ENCODE measurements around the gene TUBA8.
A peak's percentile ranks its signal among the peaks of the same experiment; 100 is the strongest.
"Not testable (repeated sequence)": the region's sequence is repeated elsewhere in the genome, so short reads cannot be mapped to it uniquely, and the experiment has no call there.

The TUBA8 gene

DNA sequence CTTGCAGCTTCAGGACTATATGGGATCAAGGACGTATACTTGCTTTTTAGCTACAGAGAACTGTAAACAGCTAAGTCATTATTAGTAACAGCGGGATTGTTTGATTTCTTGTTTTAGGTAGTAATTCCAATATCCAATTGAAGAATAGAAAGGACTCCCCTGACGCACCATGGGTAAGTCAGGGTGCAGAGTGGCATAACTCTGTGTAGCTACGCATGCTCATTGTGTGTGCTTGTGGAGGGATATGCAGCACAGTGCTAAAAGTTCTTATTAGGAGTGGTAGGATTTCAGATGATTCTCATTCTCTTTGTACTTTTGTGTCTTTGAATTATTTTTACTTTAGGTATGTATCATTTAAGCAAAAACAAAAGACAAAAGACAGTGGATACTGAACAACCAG is 40.6 kb upstream of the TUBA8 start:
- no peaks in the 10 kb centered on the region for H3K27me3 ChIP-seq (replicated peaks; ENCODE audit: control insufficient read depth, insufficient read depth, low read length)
- no peaks in the 10 kb centered on the region for H3K36me3 ChIP-seq (ENCODE audit: control insufficient read depth, insufficient read depth, low read length, severe bottlenecking)
- H3K9ac ChIP-seq (ENCODE audit: low read length): no peak overlapping the region
- peaks cover 22% of the 10 kb centered on the region for H3K4me1 ChIP-seq (ENCODE audit: control insufficient read depth, insufficient read depth, low read length)
- H3K9me3 ChIP-seq (ENCODE audit: control insufficient read depth, low read length): no peaks in the 10 kb centered on the region
- DNase-seq (ENCODE audit: low read depth): no peak
- H3K4me3 ChIP-seq (ENCODE audit: low read length): no peak overlapping the region

DNA sequence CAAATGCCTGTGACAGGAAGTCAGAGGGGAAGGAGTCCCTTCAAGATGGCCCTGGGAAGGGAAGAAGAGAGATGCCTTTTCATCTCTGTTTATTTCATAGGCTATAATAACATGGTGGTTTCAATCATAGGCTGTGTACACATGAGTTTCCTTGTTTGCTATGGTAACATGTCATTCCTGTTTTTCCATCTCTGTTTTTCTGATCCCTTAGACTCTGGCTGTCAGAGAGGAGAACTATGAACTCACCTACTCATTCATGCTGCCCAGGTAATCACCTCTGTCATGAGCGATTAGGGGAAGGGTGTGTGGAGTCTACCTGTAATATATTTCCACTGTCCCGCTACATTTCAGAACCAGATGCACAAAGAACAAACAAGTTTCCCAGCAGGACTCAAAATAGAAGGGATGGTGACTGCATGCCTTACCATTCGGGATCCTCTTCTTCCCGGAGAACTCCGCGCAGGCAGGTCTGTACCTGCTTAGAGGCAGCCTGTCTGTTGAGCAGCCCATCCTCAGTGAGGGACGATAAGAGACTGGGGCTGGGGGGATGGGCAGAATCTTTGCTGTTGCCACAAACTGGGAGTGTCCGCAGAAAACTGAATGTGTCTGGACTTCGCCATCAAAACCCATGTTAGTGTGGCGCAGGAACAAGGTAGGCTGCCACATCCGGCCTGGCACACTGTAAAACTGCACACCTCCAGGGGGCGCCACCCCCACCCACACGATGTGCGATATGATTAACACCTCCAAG is 39.9 kb upstream of the TUBA8 start:
- DNase-seq (ENCODE audit: low read depth): no peak
- Histone ChIP-seq H3K4me3 (ENCODE audit: low read length) (no peak overlapping the region), H3K9ac (ENCODE audit: low read length) (no peak overlapping the region), H3K9me3 (ENCODE audit: control insufficient read depth, low read length) (no peaks in the 10 kb centered on the region), H3K4me1 (ENCODE audit: control insufficient read depth, insufficient read depth, low read length) (peaks cover 26% of the 10 kb centered on the region), H3K27me3 (replicated peaks; ENCODE audit: control insufficient read depth, insufficient read depth, low read length) (no peaks in the 10 kb centered on the region), H3K36me3 (ENCODE audit: control insufficient read depth, insufficient read depth, low read length, severe bottlenecking) (no peaks in the 10 kb centered on the region)

DNA sequence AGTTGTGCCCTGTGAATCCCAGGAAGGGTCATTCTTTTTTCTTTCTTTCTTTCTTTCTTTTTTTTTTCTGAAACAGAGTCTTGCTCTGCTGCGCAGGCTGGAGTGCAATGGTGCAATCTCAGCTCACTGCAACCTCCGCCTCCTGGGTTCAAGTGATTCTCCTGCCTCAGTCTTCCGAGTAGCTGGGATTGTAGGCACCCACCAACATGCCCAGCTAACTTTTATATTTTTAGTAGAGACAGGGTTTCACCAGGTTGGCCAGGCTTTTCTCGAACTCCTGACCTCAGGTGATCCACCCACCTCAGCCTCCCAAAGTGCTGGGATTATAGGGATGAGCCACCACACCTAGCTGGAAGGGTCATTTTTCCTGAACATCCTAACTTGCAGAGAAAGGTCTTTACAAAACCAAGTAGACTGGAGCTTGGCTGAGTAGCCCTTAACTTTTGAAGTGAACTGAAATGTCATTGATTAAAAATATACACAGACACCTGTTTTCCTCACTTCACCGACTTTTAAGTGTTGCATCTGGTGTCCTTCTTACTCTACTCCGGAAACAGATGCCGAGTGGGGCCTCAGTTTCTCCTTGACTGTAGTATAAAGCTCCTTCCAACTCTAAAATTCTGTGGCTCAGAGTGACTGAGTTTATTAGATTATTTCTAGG is 39.2 kb upstream of the TUBA8 start:
- not testable (repeated sequence) for H3K36me3 ChIP-seq (ENCODE audit: control insufficient read depth, insufficient read depth, low read length, severe bottlenecking); H3K9me3 ChIP-seq (ENCODE audit: control insufficient read depth, low read length); H3K27me3 ChIP-seq (replicated peaks; ENCODE audit: control insufficient read depth, insufficient read depth, low read length)

DNA sequence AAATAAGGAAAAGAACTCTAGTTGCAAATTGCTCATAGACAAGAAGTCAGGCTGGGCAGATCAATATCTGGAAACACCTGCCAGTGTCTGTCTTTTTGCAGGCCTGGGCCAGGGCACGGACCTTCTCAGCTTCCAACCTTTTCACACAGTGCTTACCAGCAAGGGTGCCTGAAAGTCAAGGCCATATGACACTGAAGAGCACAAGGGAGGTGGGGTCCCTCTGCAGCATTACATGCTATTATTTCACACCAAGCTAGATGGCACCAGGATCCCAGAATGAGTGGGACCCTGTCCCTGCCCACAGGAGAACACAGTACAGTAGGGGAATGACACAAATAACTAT is 38.7 kb upstream of the TUBA8 start:
- no peaks in the 10 kb centered on the region for H3K9me3 ChIP-seq (ENCODE audit: control insufficient read depth, low read length)
- H3K4me3 ChIP-seq (ENCODE audit: low read length): no peak overlapping the region
- DNase-seq (ENCODE audit: low read depth): no peak
- H3K9ac ChIP-seq (ENCODE audit: low read length): no peak overlapping the region
- no peaks in the 10 kb centered on the region for H3K36me3 ChIP-seq (ENCODE audit: control insufficient read depth, insufficient read depth, low read length, severe bottlenecking)
- H3K27me3 ChIP-seq (replicated peaks; ENCODE audit: control insufficient read depth, insufficient read depth, low read length): no peaks in the 10 kb centered on the region
- peaks cover 37% of the 10 kb centered on the region for H3K4me1 ChIP-seq (ENCODE audit: control insufficient read depth, insufficient read depth, low read length)

More for the DNA sequence above, 39.2 kb upstream of the TUBA8 start:
- not testable (repeated sequence) for H3K9ac ChIP-seq (ENCODE audit: low read length); DNase-seq (ENCODE audit: low read depth); H3K4me3 ChIP-seq (ENCODE audit: low read length)
- H3K4me1 ChIP-seq (ENCODE audit: control insufficient read depth, insufficient read depth, low read length): peaks cover 32% of the 10 kb centered on the region

DNA sequence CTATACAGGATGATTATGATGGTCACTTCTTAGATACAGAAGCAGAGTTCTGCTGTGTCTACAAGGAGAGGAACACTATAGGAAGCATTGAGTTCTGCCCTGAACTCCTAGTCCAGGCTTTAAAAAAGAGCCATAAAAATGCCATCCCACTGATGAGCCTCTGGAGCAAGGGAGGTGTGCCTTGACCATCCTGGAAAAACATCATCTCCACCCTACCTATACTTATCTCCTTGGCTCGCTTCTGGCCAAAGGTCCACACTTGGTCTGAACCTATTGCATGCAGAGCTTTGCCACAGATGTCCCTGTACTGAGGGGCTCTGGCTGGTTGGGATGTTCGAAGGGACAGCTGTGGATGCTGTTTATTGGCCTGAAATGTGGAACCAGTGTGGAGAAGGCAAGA is 37.1 kb upstream of the TUBA8 start:
- Histone ChIP-seq H3K9ac (ENCODE audit: low read length) (no peak overlapping the region), H3K4me3 (ENCODE audit: low read length) (no peak overlapping the region), H3K9me3 (ENCODE audit: control insufficient read depth, low read length) (no peaks in the 10 kb centered on the region), H3K4me1 (ENCODE audit: control insufficient read depth, insufficient read depth, low read length) (peaks cover 28% of the 10 kb centered on the region), H3K36me3 (ENCODE audit: control insufficient read depth, insufficient read depth, low read length, severe bottlenecking) (no peaks in the 10 kb centered on the region), H3K27me3 (replicated peaks; ENCODE audit: control insufficient read depth, insufficient read depth, low read length) (no peaks in the 10 kb centered on the region)
- DNase-seq (ENCODE audit: low read depth): no peak

DNA sequence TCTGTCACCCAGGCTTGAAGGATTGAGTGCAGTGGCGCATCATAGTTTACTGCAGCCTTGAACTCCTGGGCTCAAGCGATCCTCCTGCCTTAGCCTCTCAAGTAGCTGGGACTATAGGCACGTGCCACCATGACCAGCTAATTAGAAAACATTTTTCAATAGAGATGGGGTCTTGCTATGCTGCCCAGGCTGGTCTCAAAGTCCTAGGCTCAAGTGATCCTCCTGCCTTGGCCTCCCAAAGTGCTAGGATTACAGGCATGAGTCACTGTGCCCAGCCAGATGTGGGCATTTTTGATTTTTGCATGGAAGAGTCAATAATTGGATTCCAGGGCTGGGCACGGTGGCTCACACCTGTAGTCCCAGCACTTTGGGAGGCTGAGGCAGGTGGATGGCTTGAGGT is 36.7 kb upstream of the TUBA8 start:
- not testable (repeated sequence) for H3K27me3 ChIP-seq (replicated peaks; ENCODE audit: control insufficient read depth, insufficient read depth, low read length); H3K36me3 ChIP-seq (ENCODE audit: control insufficient read depth, insufficient read depth, low read length, severe bottlenecking); H3K9ac ChIP-seq (ENCODE audit: low read length); H3K4me3 ChIP-seq (ENCODE audit: low read length); DNase-seq (ENCODE audit: low read depth); H3K9me3 ChIP-seq (ENCODE audit: control insufficient read depth, low read length)
- peaks cover 28% of the 10 kb centered on the region for H3K4me1 ChIP-seq (ENCODE audit: control insufficient read depth, insufficient read depth, low read length)

DNA sequence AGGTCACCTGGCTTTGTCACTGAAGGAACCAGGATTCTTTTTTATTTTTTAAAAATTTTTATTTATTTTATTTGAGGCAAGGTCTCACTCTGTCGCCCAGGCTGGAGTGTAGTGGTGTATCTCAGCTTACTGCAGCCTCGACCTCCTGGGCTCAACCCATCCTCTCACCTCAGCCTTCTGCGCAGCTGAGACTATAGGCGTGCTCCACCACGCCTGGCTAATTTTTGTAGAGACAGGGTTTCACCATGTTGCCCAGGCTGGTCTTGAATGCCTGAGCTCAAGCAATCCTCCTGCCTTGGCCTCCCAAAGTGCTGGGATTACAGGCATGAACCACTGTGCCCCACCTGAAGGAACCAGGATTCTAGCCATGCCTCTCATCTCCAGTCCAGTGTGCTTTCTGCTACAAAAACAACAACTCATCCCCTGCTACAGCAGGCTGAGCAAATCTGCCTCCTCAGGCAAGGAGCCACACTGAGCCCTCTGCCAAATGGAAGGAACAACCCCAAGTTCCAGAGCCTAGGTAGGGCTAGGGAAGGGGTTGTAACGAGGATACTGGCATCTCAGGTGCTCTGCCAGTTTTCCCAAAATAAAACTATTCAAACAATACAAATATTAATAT is 35.4 kb upstream of the TUBA8 start:
- DNase-seq (ENCODE audit: low read depth): no peak
- peaks cover 29% of the 10 kb centered on the region for H3K4me1 ChIP-seq (ENCODE audit: control insufficient read depth, insufficient read depth, low read length)
- H3K4me3 ChIP-seq (ENCODE audit: low read length): no peak overlapping the region
- H3K36me3 ChIP-seq (ENCODE audit: control insufficient read depth, insufficient read depth, low read length, severe bottlenecking): peaks cover 8% of the 10 kb centered on the region
- no peaks in the 10 kb centered on the region for H3K27me3 ChIP-seq (replicated peaks; ENCODE audit: control insufficient read depth, insufficient read depth, low read length)
- H3K9ac ChIP-seq (ENCODE audit: low read length): no peak overlapping the region
- no peaks in the 10 kb centered on the region for H3K9me3 ChIP-seq (ENCODE audit: control insufficient read depth, low read length)

DNA sequence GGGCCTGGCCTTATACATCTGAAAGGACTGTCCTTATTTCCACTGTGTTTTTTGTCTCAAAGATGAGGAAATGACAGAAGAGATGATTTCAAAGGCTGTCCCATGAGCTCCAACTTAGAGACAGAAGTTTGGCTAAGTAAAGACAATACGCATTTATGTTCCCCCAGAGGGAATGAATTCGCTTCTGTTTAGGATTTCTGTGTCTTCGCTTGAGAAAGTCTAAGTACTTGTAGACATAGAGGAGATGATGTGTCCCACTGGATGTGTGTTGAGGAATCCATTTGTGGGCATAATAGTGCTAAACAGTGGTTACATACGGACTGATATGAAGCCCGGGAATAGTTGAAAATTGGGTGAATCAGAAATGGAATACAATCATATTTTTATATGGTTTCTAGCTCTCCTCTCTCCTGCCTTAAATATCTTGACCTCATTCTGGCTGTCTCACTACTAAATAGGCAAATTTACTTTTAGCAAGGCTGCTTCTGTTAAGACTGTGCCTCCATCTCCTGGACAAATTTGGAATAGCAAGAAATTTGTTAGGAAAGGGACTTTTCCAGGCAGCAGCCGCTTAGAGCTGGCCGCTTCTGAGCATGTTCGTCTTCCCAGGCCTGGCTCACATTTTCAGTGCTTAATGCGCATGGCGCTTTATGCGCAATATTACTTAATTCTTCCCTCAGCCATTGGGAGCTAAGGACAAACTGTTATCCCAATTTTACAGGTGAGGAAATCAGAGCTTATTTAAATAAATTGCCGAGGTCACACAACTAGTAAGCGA is 34.7 kb upstream of the TUBA8 start:
- peak overlapping the region; percentile 90 for H3K4me3 ChIP-seq (ENCODE audit: low read length)
- peak; percentile 97 for DNase-seq (ENCODE audit: low read depth)
- H3K9ac ChIP-seq (ENCODE audit: low read length): peak overlapping the region; percentile 99
- H3K9me3 ChIP-seq (ENCODE audit: control insufficient read depth, low read length): no peaks in the 10 kb centered on the region
- no peaks in the 10 kb centered on the region for H3K27me3 ChIP-seq (replicated peaks; ENCODE audit: control insufficient read depth, insufficient read depth, low read length)
- peaks cover 29% of the 10 kb centered on the region for H3K4me1 ChIP-seq (ENCODE audit: control insufficient read depth, insufficient read depth, low read length)
- H3K36me3 ChIP-seq (ENCODE audit: control insufficient read depth, insufficient read depth, low read length, severe bottlenecking): peaks cover 14% of the 10 kb centered on the region

DNA sequence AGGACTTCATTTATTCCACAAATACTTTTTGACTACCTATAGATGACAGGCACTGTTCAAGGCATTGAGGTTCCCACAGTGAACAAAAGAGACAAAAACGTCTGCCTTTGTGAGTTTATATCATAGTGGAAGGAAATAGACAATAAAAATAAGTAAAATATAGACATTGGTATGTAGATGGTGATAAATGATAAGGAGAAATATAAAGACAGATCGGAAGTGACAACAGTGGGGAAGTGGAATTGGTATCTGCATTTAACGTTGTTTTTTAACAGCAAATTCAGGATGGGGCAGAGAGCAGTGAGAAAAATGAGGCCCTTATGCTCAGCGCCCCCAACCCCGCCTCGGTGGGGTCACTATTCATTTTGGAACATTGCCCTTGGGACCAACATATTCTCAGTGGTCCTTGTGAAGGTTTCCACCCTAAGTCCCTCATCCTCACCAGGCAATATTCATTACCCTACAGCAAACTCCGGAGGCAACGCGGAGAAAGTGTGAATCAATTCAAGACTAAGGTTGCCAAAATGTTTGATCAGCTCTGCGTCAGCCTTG is 33.4 kb upstream of the TUBA8 start:
- peak overlapping the region; percentile 99 for H3K9ac ChIP-seq (ENCODE audit: low read length)
- H3K9me3 ChIP-seq (ENCODE audit: control insufficient read depth, low read length): no peaks in the 10 kb centered on the region
- H3K27me3 ChIP-seq (replicated peaks; ENCODE audit: control insufficient read depth, insufficient read depth, low read length): no peaks in the 10 kb centered on the region
- DNase-seq (ENCODE audit: low read depth): no peak
- H3K4me3 ChIP-seq (ENCODE audit: low read length): peak overlapping the region; percentile 90
- peaks cover 29% of the 10 kb centered on the region for H3K4me1 ChIP-seq (ENCODE audit: control insufficient read depth, insufficient read depth, low read length)
- peaks cover 26% of the 10 kb centered on the region for H3K36me3 ChIP-seq (ENCODE audit: control insufficient read depth, insufficient read depth, low read length, severe bottlenecking)

DNA sequence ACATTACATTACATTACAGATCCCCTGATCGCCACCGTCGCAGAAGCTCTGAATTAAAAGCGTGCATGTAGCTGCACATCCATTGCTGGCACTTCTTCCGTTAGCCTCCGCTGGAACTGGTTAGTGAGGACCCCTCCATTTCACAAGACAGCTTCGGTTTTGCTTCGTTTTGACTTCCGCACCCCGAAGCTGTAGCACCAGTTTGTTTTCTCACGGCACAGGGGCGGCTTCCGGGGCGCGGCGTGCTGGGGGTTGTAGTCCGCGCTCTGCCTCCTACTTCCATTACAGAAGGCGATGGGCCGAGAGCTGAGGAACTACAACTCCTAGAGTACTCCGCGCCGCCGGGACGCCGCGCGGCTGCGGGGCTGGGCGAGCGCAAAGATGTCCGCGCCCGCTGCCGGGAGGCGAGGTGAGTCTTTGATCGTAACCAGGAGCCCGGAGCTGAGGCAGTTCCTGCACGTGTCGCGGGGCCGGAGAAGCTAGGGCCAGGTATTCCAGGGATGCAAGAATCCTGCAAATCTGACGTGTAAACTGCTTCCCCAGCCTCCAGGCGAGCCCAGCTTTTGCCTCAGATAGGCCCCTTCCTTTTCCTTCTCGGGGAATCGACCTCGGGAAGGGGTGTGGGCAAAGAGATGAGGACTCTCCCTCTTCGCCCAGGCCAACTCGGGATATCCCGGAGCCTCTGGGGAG is 32.8 kb upstream of the TUBA8 start, which contains the start of gene PEX26:
Gene PEX26 (plus strand): TSS at position 352 of the 690 bp plus-strand sequence. CDS start 387 bp downstream, outside the sequence.
- H3K27me3 ChIP-seq (replicated peaks; ENCODE audit: control insufficient read depth, insufficient read depth, low read length): no peaks in the 10 kb centered on the region
- DNase-seq (ENCODE audit: low read depth): peak; percentile 98
- no peaks in the 10 kb centered on the region for H3K9me3 ChIP-seq (ENCODE audit: control insufficient read depth, low read length)

More for the DNA sequence above, 32.8 kb upstream of the TUBA8 start, which contains the start of gene PEX26:
- Histone ChIP-seq H3K4me1 (ENCODE audit: control insufficient read depth, insufficient read depth, low read length) (peaks cover 29% of the 10 kb centered on the region), H3K36me3 (ENCODE audit: control insufficient read depth, insufficient read depth, low read length, severe bottlenecking) (peaks cover 32% of the 10 kb centered on the region), H3K4me3 (ENCODE audit: low read length) (peak within 1 kb of the TSS; percentile 90), H3K9ac (ENCODE audit: low read length) (peak within 1 kb of the TSS; percentile 99)
